K562 (cell line): ENCODE results near the gene CFD.

Experiments
- CAMTA2 ChIP-seq: fragments of 250-450 bp; sonication (Bioruptor Pico); conservative IDR thresholded peaks from 2 replicates; pipeline ENCODE4 v1.5.1; 2022
- MBD2 ChIP-seq: sonication (generic); IDR thresholded peaks from 2 replicates; pipeline ENCODE4 v1.6.1; 2016; ENCODE audit warnings: low read depth, borderline replicate concordance
- SLC30A9 ChIP-seq: fragments of 250-450 bp; sonication (Bioruptor Pico); IDR thresholded peaks from 2 replicates; pipeline ENCODE4 v1.8.0; 2022; ENCODE audit warnings: mild to moderate bottlenecking, moderate library complexity
- SP1 ChIP-seq: sonication (generic); formaldehyde crosslinking; IDR thresholded peaks from 2 replicates; pipeline ENCODE4 v1.8.1; 2022; ENCODE audit warnings: mild to moderate bottlenecking, missing genetic modification reagents
- SUPT5H ChIP-seq: fragments of 450-650 bp; IDR thresholded peaks from 2 replicates; pipeline ENCODE4 v1.6.1; 2016
- ZNF146 ChIP-seq: IDR thresholded peaks from one replicate; pipeline ENCODE4 v1.6.1; 2018; ENCODE audit warnings: missing compliant biosample characterization; ENCODE audit not compliant: unreplicated experiment
- TF ChIP-seq, protein P1 (sequence below): sonication (generic); formaldehyde crosslinking; IDR thresholded peaks from 2 replicates; pipeline ENCODE4 v1.9.0; 2022; ENCODE audit warnings: mild to moderate bottlenecking, missing genetic modification reagents
- TF ChIP-seq, protein P2 (sequence below), 3 experiments: IDR thresholded peaks in 2 of 3; conservative IDR thresholded peaks in 1 of 3; 2 replicates each; pipeline ENCODE4 v1.5.1; 2011 to 2012; ENCODE audit warnings: low read length in 3 of 3, mild to moderate bottlenecking in 3 of 3, control low read depth in 2 of 3, improper control_type of control experiment in 1 of 3, inconsistent platforms in 1 of 3, low read depth in 1 of 3, mixed read lengths in 1 of 3, moderate library complexity in 1 of 3; ENCODE audit not compliant: insufficient read depth in 2 of 3
- TF ChIP-seq, protein P3 (sequence below), 2 experiments: fragments of 200-800 bp in 1 of 2; sonication (Bioruptor generic) in 1 of 2; sonication (generic) in 1 of 2; formaldehyde crosslinking in 1 of 2; IDR thresholded peaks in 1 of 2; conservative IDR thresholded peaks in 1 of 2; 2 replicates each; pipeline versions ENCODE4 v1.5.0 to v1.6.1; 2016 to 2020; ENCODE audit warnings: missing compliant biosample characterization in 1 of 2, missing genetic modification characterization in 1 of 2, missing genetic modification reagents in 1 of 2
- TF ChIP-seq, protein P4 (sequence below): sonication (generic); formaldehyde crosslinking; IDR thresholded peaks from 2 replicates; pipeline ENCODE4 v1.8.0; 2022; ENCODE audit warnings: missing genetic modification reagents, mild to moderate bottlenecking, borderline replicate concordance
- TF ChIP-seq, protein P5 (sequence below): fragments of 150-350 bp; conservative IDR thresholded peaks from 2 replicates; pipeline ENCODE4 v1.6.1; 2014; ENCODE audit warnings: low read length
- TF ChIP-seq, protein P6 (sequence below): sonication (generic); formaldehyde crosslinking; IDR thresholded peaks from 2 replicates; pipeline ENCODE4 v1.8.1; 2022; ENCODE audit warnings: missing genetic modification reagents

DNA sequence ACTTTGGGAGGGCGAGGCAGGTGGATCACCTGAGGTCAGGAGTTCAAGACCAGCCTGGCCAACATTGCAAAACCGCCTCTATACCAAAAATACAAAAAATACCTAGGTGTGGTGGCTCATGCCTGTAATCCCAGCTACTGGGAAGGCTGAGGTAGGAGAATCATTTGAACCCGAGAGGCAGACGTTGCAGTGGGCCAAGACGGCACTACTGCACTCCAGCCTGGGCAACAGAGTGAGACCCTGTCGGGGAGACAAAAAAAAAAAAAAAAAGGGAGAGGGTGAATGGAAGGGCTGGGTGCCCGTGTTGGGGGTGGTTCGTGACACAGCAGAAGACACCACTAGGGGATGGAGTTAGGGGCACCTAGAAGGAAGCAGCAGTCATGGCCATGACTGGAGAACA is 10.8 kb downstream of the CFD start:
- TF ChIP-seq MBD2 (no peak), ZNF146 (CRISPR knock-in tag) (no peak), SUPT5H (no peak), SP1 (no peak), SLC30A9 (no peak), CAMTA2 (no peak)
- TF ChIP-seq, protein P1, sequence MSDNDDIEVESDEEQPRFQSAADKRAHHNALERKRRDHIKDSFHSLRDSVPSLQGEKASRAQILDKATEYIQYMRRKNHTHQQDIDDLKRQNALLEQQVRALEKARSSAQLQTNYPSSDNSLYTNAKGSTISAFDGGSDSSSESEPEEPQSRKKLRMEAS, result no peak
- TF ChIP-seq, protein P2, sequence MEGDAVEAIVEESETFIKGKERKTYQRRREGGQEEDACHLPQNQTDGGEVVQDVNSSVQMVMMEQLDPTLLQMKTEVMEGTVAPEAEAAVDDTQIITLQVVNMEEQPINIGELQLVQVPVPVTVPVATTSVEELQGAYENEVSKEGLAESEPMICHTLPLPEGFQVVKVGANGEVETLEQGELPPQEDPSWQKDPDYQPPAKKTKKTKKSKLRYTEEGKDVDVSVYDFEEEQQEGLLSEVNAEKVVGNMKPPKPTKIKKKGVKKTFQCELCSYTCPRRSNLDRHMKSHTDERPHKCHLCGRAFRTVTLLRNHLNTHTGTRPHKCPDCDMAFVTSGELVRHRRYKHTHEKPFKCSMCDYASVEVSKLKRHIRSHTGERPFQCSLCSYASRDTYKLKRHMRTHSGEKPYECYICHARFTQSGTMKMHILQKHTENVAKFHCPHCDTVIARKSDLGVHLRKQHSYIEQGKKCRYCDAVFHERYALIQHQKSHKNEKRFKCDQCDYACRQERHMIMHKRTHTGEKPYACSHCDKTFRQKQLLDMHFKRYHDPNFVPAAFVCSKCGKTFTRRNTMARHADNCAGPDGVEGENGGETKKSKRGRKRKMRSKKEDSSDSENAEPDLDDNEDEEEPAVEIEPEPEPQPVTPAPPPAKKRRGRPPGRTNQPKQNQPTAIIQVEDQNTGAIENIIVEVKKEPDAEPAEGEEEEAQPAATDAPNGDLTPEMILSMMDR (IDR thresholded peaks at IDR 0.05 in 2 of 3, conservative IDR thresholded peaks at IDR 0.05 in 1 of 3; ENCODE audit: insufficient read depth in 2 of 3, low read depth in 1 of 3, low read length in 3 of 3), result no peak
- TF ChIP-seq, protein P3, sequence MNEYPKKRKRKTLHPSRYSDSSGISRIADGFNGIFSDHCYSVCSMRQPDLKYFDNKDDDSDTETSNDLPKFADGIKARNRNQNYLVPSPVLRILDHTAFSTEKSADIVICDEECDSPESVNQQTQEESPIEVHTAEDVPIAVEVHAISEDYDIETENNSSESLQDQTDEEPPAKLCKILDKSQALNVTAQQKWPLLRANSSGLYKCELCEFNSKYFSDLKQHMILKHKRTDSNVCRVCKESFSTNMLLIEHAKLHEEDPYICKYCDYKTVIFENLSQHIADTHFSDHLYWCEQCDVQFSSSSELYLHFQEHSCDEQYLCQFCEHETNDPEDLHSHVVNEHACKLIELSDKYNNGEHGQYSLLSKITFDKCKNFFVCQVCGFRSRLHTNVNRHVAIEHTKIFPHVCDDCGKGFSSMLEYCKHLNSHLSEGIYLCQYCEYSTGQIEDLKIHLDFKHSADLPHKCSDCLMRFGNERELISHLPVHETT (CRISPR knock-in tag; conservative IDR thresholded peaks at IDR 0.05 in 1 of 2, IDR thresholded peaks at IDR 0.05 in 1 of 2), result no peak
- TF ChIP-seq, protein P4, sequence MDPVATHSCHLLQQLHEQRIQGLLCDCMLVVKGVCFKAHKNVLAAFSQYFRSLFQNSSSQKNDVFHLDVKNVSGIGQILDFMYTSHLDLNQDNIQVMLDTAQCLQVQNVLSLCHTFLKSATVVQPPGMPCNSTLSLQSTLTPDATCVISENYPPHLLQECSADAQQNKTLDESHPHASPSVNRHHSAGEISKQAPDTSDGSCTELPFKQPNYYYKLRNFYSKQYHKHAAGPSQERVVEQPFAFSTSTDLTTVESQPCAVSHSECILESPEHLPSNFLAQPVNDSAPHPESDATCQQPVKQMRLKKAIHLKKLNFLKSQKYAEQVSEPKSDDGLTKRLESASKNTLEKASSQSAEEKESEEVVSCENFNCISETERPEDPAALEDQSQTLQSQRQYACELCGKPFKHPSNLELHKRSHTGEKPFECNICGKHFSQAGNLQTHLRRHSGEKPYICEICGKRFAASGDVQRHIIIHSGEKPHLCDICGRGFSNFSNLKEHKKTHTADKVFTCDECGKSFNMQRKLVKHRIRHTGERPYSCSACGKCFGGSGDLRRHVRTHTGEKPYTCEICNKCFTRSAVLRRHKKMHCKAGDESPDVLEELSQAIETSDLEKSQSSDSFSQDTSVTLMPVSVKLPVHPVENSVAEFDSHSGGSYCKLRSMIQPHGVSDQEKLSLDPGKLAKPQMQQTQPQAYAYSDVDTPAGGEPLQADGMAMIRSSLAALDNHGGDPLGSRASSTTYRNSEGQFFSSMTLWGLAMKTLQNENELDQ (CRISPR knock-in tag), result no peak
- TF ChIP-seq, protein P5, sequence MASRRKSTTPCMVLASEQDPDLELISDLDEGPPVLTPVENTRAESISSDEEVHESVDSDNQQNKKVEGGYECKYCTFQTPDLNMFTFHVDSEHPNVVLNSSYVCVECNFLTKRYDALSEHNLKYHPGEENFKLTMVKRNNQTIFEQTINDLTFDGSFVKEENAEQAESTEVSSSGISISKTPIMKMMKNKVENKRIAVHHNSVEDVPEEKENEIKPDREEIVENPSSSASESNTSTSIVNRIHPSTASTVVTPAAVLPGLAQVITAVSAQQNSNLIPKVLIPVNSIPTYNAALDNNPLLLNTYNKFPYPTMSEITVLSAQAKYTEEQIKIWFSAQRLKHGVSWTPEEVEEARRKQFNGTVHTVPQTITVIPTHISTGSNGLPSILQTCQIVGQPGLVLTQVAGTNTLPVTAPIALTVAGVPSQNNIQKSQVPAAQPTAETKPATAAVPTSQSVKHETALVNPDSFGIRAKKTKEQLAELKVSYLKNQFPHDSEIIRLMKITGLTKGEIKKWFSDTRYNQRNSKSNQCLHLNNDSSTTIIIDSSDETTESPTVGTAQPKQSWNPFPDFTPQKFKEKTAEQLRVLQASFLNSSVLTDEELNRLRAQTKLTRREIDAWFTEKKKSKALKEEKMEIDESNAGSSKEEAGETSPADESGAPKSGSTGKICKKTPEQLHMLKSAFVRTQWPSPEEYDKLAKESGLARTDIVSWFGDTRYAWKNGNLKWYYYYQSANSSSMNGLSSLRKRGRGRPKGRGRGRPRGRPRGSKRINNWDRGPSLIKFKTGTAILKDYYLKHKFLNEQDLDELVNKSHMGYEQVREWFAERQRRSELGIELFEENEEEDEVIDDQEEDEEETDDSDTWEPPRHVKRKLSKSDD, result no peak
- TF ChIP-seq, protein P6, sequence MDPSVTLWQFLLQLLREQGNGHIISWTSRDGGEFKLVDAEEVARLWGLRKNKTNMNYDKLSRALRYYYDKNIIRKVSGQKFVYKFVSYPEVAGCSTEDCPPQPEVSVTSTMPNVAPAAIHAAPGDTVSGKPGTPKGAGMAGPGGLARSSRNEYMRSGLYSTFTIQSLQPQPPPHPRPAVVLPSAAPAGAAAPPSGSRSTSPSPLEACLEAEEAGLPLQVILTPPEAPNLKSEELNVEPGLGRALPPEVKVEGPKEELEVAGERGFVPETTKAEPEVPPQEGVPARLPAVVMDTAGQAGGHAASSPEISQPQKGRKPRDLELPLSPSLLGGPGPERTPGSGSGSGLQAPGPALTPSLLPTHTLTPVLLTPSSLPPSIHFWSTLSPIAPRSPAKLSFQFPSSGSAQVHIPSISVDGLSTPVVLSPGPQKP, result no peak
